AG09309 (cell line): ENCODE results near the gene ARHGEF17.

Experiments used
- DNase-seq: peaks from one replicate; pipeline ENCODE4 v3.0.0-alpha.2; 2010; ENCODE audit warnings: low read depth
- H3K4me3 ChIP-seq: 2 replicates; pipeline ENCODE4 v1.5.1; 2011; ENCODE audit warnings: mild to moderate bottlenecking, low read depth, low read length, moderate library complexity; ENCODE audit not compliant: control insufficient read depth
- TF ChIP-seq, protein P1 (sequence below): IDR thresholded peaks from 2 replicates; pipeline ENCODE4 v1.5.1; 2011; ENCODE audit warnings: mild to moderate bottlenecking, low read depth, low read length, inconsistent platforms; ENCODE audit not compliant: insufficient read depth, control insufficient read depth; ENCODE audit errors: missing control alignments

Gene ARHGEF17

DNA sequence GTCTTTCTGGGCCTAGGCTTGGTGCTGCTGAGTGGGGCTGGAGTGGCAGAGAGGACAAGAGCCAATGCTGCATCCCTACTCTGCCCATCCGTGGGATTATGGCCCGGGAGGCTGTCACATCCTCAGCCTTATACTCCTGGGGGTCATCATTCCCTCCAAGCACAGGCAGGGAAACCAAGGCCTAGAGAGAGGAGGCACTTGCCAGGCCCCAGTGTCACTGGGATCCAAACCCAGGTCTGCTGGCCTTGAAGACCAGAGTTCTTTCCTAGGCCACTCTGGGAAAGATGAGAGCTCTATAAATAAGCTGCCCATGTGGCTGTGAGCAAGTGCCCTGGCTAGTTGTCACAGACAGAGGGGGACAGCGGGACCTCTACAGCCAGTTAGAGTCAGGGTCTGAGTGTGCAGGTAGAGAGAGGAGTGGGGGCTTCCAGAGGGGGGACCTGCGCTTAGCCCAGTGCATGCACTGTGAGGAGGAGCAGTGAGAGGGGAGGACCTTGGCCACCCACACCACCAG is 72.9 kb downstream of the ARHGEF17 start:
- no peak for DNase-seq
- H3K4me3 ChIP-seq: no peak overlapping the region
- TF ChIP-seq, protein P1, sequence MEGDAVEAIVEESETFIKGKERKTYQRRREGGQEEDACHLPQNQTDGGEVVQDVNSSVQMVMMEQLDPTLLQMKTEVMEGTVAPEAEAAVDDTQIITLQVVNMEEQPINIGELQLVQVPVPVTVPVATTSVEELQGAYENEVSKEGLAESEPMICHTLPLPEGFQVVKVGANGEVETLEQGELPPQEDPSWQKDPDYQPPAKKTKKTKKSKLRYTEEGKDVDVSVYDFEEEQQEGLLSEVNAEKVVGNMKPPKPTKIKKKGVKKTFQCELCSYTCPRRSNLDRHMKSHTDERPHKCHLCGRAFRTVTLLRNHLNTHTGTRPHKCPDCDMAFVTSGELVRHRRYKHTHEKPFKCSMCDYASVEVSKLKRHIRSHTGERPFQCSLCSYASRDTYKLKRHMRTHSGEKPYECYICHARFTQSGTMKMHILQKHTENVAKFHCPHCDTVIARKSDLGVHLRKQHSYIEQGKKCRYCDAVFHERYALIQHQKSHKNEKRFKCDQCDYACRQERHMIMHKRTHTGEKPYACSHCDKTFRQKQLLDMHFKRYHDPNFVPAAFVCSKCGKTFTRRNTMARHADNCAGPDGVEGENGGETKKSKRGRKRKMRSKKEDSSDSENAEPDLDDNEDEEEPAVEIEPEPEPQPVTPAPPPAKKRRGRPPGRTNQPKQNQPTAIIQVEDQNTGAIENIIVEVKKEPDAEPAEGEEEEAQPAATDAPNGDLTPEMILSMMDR: no peak

DNA sequence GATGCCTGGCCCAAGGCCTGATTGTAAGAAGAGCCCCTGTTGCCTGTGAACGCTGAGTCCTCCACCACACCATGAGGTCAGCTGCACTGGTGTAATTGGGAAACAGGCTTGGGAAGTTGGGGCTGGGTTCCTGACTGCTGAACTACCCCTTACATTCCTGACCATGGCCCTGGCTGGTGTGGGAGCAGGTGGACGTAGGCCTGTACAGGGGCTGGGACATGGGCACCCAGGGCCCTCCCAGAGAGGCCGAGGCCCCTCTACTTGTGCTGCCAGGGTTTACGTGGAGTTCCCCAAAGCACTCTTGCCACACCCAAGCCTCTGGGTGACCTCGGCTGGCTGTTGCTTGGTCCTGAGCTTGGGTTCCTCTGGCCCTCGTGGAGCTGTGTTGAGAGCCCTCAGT is 73.5 kb downstream of the ARHGEF17 start:
- H3K4me3 ChIP-seq: no peak overlapping the region
- DNase-seq: no peak
- TF ChIP-seq, protein P1: no peak

DNA sequence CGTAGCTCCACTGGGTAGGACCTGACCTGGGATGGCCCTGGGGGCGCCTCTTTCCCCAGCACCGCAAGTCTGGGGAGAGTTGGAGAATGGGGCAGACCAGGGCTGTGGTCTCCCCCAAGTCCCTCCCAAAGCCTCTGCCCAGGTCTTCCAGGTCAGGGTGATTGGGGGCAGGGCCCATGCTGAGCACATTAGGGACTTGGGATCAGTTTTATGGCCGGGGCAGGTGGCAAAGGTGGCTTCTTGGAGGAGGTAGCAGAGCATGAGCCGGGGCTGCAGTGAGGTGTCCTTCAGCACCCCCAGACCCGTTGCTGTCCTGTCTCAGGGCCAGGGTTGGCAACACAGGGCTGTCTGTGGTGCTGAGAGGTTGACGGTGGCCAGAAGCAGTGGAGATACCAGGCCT is 74.1 kb downstream of the ARHGEF17 start:
- DNase-seq: no peak
- H3K4me3 ChIP-seq: no peak overlapping the region
- TF ChIP-seq, protein P1: no peak

DNA sequence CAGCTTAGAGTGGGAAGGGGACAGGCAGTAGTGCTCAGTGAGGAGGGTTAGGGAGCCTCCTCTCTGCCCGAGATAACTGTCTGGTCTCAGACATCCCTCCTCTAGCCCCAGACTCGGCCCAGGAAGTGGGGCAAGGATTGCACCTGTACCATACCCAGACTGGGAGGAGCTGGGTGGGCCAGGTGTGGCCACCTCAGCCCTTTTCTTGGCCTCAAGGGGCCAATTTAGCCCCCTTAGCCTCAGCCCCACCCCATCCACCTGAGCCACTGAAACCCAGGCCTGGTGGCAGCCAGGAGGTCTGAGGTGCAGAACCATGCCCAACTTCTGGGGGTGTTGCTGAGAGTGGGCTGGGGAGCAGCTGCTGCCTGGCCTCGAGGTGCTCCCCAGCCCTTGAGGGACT is 74.7 kb downstream of the ARHGEF17 start:
- H3K4me3 ChIP-seq: no peak overlapping the region
- DNase-seq: no peak
- TF ChIP-seq, protein P1: no peak

DNA sequence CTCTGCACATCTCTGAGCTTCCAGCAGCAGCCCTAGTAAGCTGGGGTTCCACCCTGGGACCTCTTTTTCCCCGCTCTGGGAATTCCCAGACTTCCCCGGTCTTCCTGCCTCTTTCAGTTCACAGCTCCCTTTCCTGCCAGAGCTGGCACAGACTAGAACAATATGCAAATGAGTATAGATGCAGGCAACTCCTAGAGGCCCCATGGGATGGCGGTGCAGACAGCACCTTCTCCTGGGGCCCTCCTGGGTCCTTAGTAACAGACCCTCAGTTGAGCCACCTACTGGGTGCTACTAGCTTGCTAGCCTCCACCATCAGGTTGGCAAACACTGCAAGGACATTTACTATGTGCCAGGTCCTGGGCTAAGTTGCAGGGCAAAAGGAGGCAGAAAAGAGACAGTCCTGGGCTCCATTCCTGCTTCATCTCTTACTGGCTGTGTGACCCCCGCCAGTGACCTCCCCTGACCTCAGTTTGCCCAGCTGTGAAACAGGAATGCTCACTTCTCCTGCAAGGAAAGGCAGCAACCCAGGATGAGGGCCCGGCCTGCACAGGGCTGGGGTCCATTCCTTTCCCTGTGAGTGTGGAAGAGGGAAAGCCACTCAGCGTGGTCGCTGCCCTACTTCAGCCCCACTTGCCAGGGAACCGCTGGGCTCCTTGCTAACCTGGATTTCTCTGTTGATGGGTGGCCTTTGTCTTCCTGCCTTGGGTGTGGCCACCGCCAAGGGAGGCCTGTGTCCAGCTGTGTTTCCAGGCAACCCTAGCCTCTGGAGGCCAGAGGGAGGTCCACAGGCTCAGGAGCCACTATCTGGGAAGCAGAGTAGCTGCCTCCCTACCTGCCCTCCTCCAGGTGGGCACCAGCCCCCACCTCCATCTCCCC is 75.4 kb downstream of the ARHGEF17 start:
- no peak overlapping the region for H3K4me3 ChIP-seq
- DNase-seq: no peak
- TF ChIP-seq, protein P1: no peak

DNA sequence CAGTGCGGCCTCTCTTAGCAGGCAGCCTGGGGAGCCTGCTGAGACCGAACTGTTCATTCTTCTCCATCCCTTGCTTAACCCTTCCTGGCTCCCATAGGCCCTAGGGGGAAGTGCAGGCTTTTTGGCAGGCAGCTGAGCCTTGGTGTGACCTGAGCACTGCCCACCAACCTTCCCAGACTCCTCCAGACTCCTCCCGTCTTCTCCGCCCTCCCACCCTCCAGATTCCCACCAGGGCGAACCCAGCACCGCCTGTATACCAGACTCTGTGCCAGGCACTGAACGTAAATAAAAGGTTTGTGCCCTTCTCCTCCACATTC is 76.0 kb downstream of the ARHGEF17 start:
- TF ChIP-seq, protein P1: no peak
- no peak for DNase-seq
- no peak overlapping the region for H3K4me3 ChIP-seq
